Measurements from ENCODE around the gene ASPG. TPM values are rescaled to one million over a fixed set of nuclear protein-coding genes. Genes with fewer than 3 reads are reported as not detected.

The ASPG gene
- total RNA-seq, 1 donor from 2014 or later, result 4.6 TPM

GRCh38 chr14:104164512-104164911, 79.0 kb downstream of the ASPG start:
- Histone ChIP-seq H3K36me3 (no peaks in the 10 kb centered on the region), H3K4me1 (no peaks in the 10 kb centered on the region), H3K9me3 (no peaks in the 10 kb centered on the region), H3K27ac (no peak overlapping the region), H3K4me3 (no peak overlapping the region), H3K27me3 (ENCODE audit: low read depth) (no peaks in the 10 kb centered on the region)
- no peak for DNase-seq
- intact Hi-C loops (cut with DNase I), result no loop called here
- no peak for ATAC-seq
- TF ChIP-seq CTCF (IDR thresholded peaks at IDR 0.05), result no peak

Small RNAs within 50 kb of the gene (microRNA-seq; reads per million reads assigned to microRNA genes)
- gene MIR203A (ENCODE audit: borderline number of aligned reads), result not detected
- gene MIR203B (ENCODE audit: borderline number of aligned reads), result not detected

Other genes with a start within 250 kb of the ASPG start
- gene PPP1R13B, start 238.1 kb upstream of the ASPG start, total RNA-seq, result 60.6 TPM
- gene TDRD9, start 157.2 kb upstream of the ASPG start, total RNA-seq, result 8.5 TPM
- gene RD3L, start 143.2 kb upstream of the ASPG start, total RNA-seq, result not detected
- gene KIF26A, start 52.9 kb downstream of the ASPG start, total RNA-seq, result 4.4 TPM

All from lower lobe of right lung (tissue), 2 donors.